KMS-11 (cell line): ENCODE measurements around the gene GSX1.

ENCODE experiments used
- H2AFZ ChIP-seq: fragments of 200-600 bp; sonication (generic); 2 replicates; pipeline ENCODE4 v1.6.1; 2016; ENCODE audit warnings: antibody characterized with exemption, mixed run types, low read depth
- H3K27ac ChIP-seq: fragments of 200-600 bp; sonication (generic); 2 replicates; pipeline ENCODE4 v1.6.1; 2016; ENCODE audit warnings: mild to moderate bottlenecking, mixed run types
- H3K27me3 ChIP-seq: fragments of 200-600 bp; sonication (generic); 2 replicates; pipeline ENCODE4 v1.6.1; 2017; ENCODE audit warnings: mild to moderate bottlenecking, low read depth, mixed run types, moderate library complexity; ENCODE audit not compliant: insufficient read depth
- H3K36me3 ChIP-seq: fragments of 200-600 bp; sonication (generic); 2 replicates; pipeline ENCODE4 v1.6.1; 2017; ENCODE audit warnings: mild to moderate bottlenecking, mixed run types; ENCODE audit not compliant: insufficient read depth
- H3K4me1 ChIP-seq: fragments of 200-600 bp; sonication (generic); 2 replicates; pipeline ENCODE4 v1.6.1; 2016; ENCODE audit warnings: mild to moderate bottlenecking, low read depth, mixed run types; ENCODE audit not compliant: poor library complexity, severe bottlenecking
- H3K4me2 ChIP-seq: fragments of 200-600 bp; sonication (generic); 2 replicates; pipeline ENCODE4 v1.7.0; 2016; ENCODE audit warnings: mild to moderate bottlenecking, mixed run types
- H3K4me3 ChIP-seq: fragments of 200-600 bp; sonication (generic); IDR thresholded peaks from 2 replicates; pipeline ENCODE4 v1.6.1; 2017; ENCODE audit warnings: low read depth, low read length, mixed read lengths; ENCODE audit not compliant: insufficient read depth
- H3K79me2 ChIP-seq: fragments of 200-600 bp; sonication (generic); 2 replicates; pipeline ENCODE4 v1.6.1; 2016; ENCODE audit warnings: low read depth, mixed run types; ENCODE audit not compliant: insufficient read depth
- H3K9ac ChIP-seq: fragments of 200-600 bp; sonication (generic); 2 replicates; pipeline ENCODE4 v1.6.1; 2016; ENCODE audit warnings: mild to moderate bottlenecking, mixed run types
- H4K20me1 ChIP-seq: fragments of 200-600 bp; sonication (generic); 2 replicates; pipeline ENCODE4 v1.6.1; 2016; ENCODE audit warnings: mild to moderate bottlenecking, mixed run types; ENCODE audit not compliant: insufficient read depth
- TF ChIP-seq, protein P1 (sequence below): fragments of 200-600 bp; sonication (generic); conservative IDR thresholded peaks from 2 replicates; pipeline ENCODE4 v1.6.1; 2017; ENCODE audit warnings: low read depth, mild to moderate bottlenecking, antibody characterized with exemption, low read length, moderate library complexity, mixed read lengths

GSX1 gene

GRCh38 chr13:27788271-27788670 is 4.0 kb upstream of the GSX1 start:
- no peak overlapping the region for H3K9ac ChIP-seq
- no peak overlapping the region for H3K27ac ChIP-seq
- H3K4me1 ChIP-seq = no peaks in the 10 kb centered on the region
- H3K79me2 ChIP-seq = no peaks in the 10 kb centered on the region
- TF ChIP-seq, protein P1, sequence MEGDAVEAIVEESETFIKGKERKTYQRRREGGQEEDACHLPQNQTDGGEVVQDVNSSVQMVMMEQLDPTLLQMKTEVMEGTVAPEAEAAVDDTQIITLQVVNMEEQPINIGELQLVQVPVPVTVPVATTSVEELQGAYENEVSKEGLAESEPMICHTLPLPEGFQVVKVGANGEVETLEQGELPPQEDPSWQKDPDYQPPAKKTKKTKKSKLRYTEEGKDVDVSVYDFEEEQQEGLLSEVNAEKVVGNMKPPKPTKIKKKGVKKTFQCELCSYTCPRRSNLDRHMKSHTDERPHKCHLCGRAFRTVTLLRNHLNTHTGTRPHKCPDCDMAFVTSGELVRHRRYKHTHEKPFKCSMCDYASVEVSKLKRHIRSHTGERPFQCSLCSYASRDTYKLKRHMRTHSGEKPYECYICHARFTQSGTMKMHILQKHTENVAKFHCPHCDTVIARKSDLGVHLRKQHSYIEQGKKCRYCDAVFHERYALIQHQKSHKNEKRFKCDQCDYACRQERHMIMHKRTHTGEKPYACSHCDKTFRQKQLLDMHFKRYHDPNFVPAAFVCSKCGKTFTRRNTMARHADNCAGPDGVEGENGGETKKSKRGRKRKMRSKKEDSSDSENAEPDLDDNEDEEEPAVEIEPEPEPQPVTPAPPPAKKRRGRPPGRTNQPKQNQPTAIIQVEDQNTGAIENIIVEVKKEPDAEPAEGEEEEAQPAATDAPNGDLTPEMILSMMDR = no peak
- no peak overlapping the region for H2AFZ ChIP-seq
- no peaks in the 10 kb centered on the region for H3K27me3 ChIP-seq
- H4K20me1 ChIP-seq = no peaks in the 10 kb centered on the region
- H3K4me2 ChIP-seq = no peak overlapping the region
- no peaks in the 10 kb centered on the region for H3K36me3 ChIP-seq
- no peak overlapping the region for H3K4me3 ChIP-seq

DNA sequence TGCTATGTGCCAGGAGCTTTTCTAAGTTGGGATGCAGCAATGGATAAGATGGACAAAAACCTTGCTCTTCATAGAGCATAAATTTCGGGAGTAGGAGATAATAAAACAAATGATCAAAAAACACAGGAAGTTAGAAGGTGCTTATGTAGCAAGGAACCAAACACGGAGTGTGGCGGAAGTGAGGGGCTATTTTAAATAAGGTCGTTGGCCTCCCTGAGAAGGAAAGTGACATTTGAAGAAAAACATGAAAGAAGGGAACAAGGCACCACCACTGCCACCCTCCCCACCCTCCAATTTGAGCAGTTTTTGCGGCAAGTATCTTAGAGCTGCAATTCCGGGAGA is 3.2 kb upstream of the GSX1 start:
- no peak overlapping the region for H3K9ac ChIP-seq
- H4K20me1 ChIP-seq = no peaks in the 10 kb centered on the region
- H2AFZ ChIP-seq = no peak overlapping the region
- no peak overlapping the region for H3K27ac ChIP-seq
- no peaks in the 10 kb centered on the region for H3K79me2 ChIP-seq
- no peaks in the 10 kb centered on the region for H3K4me1 ChIP-seq
- no peaks in the 10 kb centered on the region for H3K27me3 ChIP-seq
- H3K4me2 ChIP-seq = no peak overlapping the region
- TF ChIP-seq, protein P1 = no peak
- H3K4me3 ChIP-seq = no peak overlapping the region
- H3K36me3 ChIP-seq = no peaks in the 10 kb centered on the region

GRCh38 chr13:27789495-27790303 is 2.6 kb upstream of the GSX1 start:
- Histone ChIP-seq H3K4me1 (no peaks in the 10 kb centered on the region), H3K4me3 (no peak overlapping the region), H4K20me1 (no peaks in the 10 kb centered on the region), H3K27ac (no peak overlapping the region), H3K9ac (no peak overlapping the region), H3K27me3 (no peaks in the 10 kb centered on the region), H3K36me3 (no peaks in the 10 kb centered on the region), H2AFZ (no peak overlapping the region), H3K79me2 (no peaks in the 10 kb centered on the region), H3K4me2 (no peak overlapping the region)
- TF ChIP-seq, protein P1 = no peak

- Histone ChIP-seq H4K20me1 (no peaks in the 10 kb centered on the region), H3K36me3 (no peaks in the 10 kb centered on the region), H3K27me3 (no peaks in the 10 kb centered on the region), H2AFZ (no peak overlapping the region), H3K4me3 (no peak overlapping the region), H3K4me2 (no peak overlapping the region), H3K4me1 (no peaks in the 10 kb centered on the region), H3K79me2 (no peaks in the 10 kb centered on the region), H3K9ac (no peak overlapping the region), H3K27ac (no peak overlapping the region)
- TF ChIP-seq, protein P1 = no peak
These were observed 1.8 kb upstream of the GSX1 start for GRCh38 chr13:27790523-27790922.
